Neural progenitor cell (in vitro differentiated cells): Measurements from ENCODE around the gene PSKH1. TPM values are rescaled to one million over a fixed set of nuclear protein-coding genes. Genes with fewer than 3 reads are reported as not detected.

ENCODE experiments used
- DNase-seq: peaks from one replicate; pipeline ENCODE4 v3.0.0-alpha.2; 2016; ENCODE audit warnings: low spot score
- H2AFZ ChIP-seq: fragments of 200-600 bp; sonication (generic); replicated peaks from 2 replicates; pipeline ENCODE4 v1.6.1; 2016; ENCODE audit warnings: antibody characterized with exemption
- H3F3A ChIP-seq: fragments of 200-600 bp; sonication (generic); 2 replicates; pipeline ENCODE4 v1.6.1; 2016; ENCODE audit warnings: antibody characterized with exemption, low read depth
- H3K27ac ChIP-seq: fragments of 200-600 bp; sonication (generic); 2 replicates; pipeline ENCODE4 v1.5.1; 2016; ENCODE audit warnings: mild to moderate bottlenecking
- H3K27me3 ChIP-seq: fragments of 200-600 bp; sonication (generic); 2 replicates; pipeline ENCODE4 v1.6.1; 2016; ENCODE audit warnings: mild to moderate bottlenecking, moderate library complexity
- H3K36me3 ChIP-seq: fragments of 200-600 bp; sonication (generic); 2 replicates; pipeline ENCODE4 v1.5.1; 2016
- H3K4me1 ChIP-seq: fragments of 200-600 bp; sonication (generic); 2 replicates; pipeline ENCODE4 v1.6.1; 2016; ENCODE audit warnings: mixed run types
- H3K4me2 ChIP-seq: fragments of 200-600 bp; sonication (generic); 2 replicates; pipeline ENCODE4 v1.6.1; 2016
- H3K4me3 ChIP-seq: fragments of 200-600 bp; sonication (generic); 2 replicates; pipeline ENCODE4 v1.5.1; 2016
- H3K79me2 ChIP-seq: fragments of 200-600 bp; sonication (generic); 2 replicates; pipeline ENCODE4 v1.6.1; 2016; ENCODE audit warnings: low read depth
- H3K9ac ChIP-seq: fragments of 200-600 bp; sonication (generic); 2 replicates; pipeline ENCODE4 v1.6.1; 2016
- H3K9me3 ChIP-seq: fragments of 200-600 bp; sonication (generic); 2 replicates; pipeline ENCODE4 v1.5.1; 2016; ENCODE audit warnings: low read depth
- H4K20me1 ChIP-seq: fragments of 200-600 bp; sonication (generic); 2 replicates; pipeline ENCODE4 v1.6.1; 2016; ENCODE audit warnings: low read depth
- H3K27ac Mint-ChIP-seq: 3 replicates; pipeline ENCODE4 v1.8.0; 2021; ENCODE audit warnings: mixed read lengths
- H3K27me3 Mint-ChIP-seq: 2 replicates; pipeline ENCODE4 v1.8.0; 2022; ENCODE audit warnings: low read depth, mild to moderate bottlenecking, inconsistent platforms, moderate library complexity, mixed read lengths; ENCODE audit not compliant: insufficient read depth
- H3K36me3 Mint-ChIP-seq: 3 replicates; pipeline ENCODE4 v1.8.0; 2021; ENCODE audit warnings: mixed read lengths
- H3K4me1 Mint-ChIP-seq: 3 replicates; pipeline ENCODE4 v1.8.0; 2021; ENCODE audit warnings: mixed read lengths
- H3K4me3 Mint-ChIP-seq: 3 replicates; pipeline ENCODE4 v1.8.0; 2021; ENCODE audit warnings: mild to moderate bottlenecking, moderate library complexity, mixed read lengths
- H3K9me3 Mint-ChIP-seq: 3 replicates; pipeline ENCODE4 v1.8.0; 2020; ENCODE audit warnings: mixed read lengths
- EZH2 ChIP-seq: fragments of 200-600 bp; sonication (generic); IDR thresholded peaks from 2 replicates; pipeline ENCODE4 v1.6.1; 2017; ENCODE audit warnings: antibody characterized with exemption, mild to moderate bottlenecking, moderate library complexity
- EZH2phosphoT487 ChIP-seq: fragments of 200-600 bp; sonication (generic); IDR thresholded peaks from 2 replicates; pipeline ENCODE4 v1.6.1; 2017; ENCODE audit warnings: antibody characterized with exemption
- total RNA-seq: library from RNA; depleted of rRNA; stranded (reverse); fragments of >200 nt; gene quantifications from 2 replicates; pipeline ENCODE4 v1.2.3, GENCODE V29; 2015; ENCODE audit warnings: low replicate concordance
- TF ChIP-seq, protein P1 (sequence below): fragments of 200-600 bp; sonication (generic); IDR thresholded peaks from 2 replicates; pipeline ENCODE4 v1.5.1; 2017; ENCODE audit warnings: antibody characterized with exemption, mild to moderate bottlenecking

PSKH1 gene
- total RNA-seq, 1 donor from 2014 or later = 13.1 TPM

- no peaks in the 10 kb centered on the region for H3K9me3 ChIP-seq
- TF ChIP-seq EZH2phosphoT487 = no peak
- H3K9me3 Mint-ChIP-seq = no peaks in the 10 kb centered on the region
- H3K4me2 ChIP-seq = no peak overlapping the region
- H2AFZ ChIP-seq = no peak overlapping the region
- H3K4me3 Mint-ChIP-seq = no peak overlapping the region
- DNase-seq = no peak
- peaks cover 5% of the 10 kb centered on the region for H4K20me1 ChIP-seq
- H3K4me3 ChIP-seq = no peak overlapping the region
- peaks cover 11% of the 10 kb centered on the region for H3K4me1 Mint-ChIP-seq
- no peak overlapping the region for H3K9ac ChIP-seq
- H3K27me3 ChIP-seq = peaks cover 12% of the 10 kb centered on the region
- no peaks in the 10 kb centered on the region for H3K79me2 ChIP-seq
- H3K4me1 ChIP-seq = peaks cover 14% of the 10 kb centered on the region
- H3K27me3 Mint-ChIP-seq = peaks cover 7% of the 10 kb centered on the region
- no peak overlapping the region for H3K27ac Mint-ChIP-seq
- H3F3A ChIP-seq = peaks cover 15% of the 10 kb centered on the region
- no peaks in the 10 kb centered on the region for H3K36me3 Mint-ChIP-seq
- no peak overlapping the region for H3K27ac ChIP-seq
- H3K36me3 ChIP-seq = no peaks in the 10 kb centered on the region
Measured at GRCh38 chr16:67963292-67963661, 70.2 kb downstream of the PSKH1 start.

- Histone ChIP-seq H3K4me1 (peaks cover 14% of the 10 kb centered on the region), H3F3A (peaks cover 19% of the 10 kb centered on the region), H3K27ac (no peak overlapping the region), H3K27me3 (peaks cover 17% of the 10 kb centered on the region), H2AFZ (no peak overlapping the region), H3K4me2 (no peak overlapping the region), H3K36me3 (no peaks in the 10 kb centered on the region), H3K9ac (no peak overlapping the region), H4K20me1 (peaks cover 5% of the 10 kb centered on the region), H3K9me3 (no peaks in the 10 kb centered on the region), H3K79me2 (no peaks in the 10 kb centered on the region), H3K4me3 (no peak overlapping the region)
- no peak overlapping the region for H3K27ac Mint-ChIP-seq
- H3K36me3 Mint-ChIP-seq = no peaks in the 10 kb centered on the region
- H3K27me3 Mint-ChIP-seq = peaks cover 8% of the 10 kb centered on the region
- H3K4me3 Mint-ChIP-seq = no peak overlapping the region
- peaks cover 11% of the 10 kb centered on the region for H3K4me1 Mint-ChIP-seq
- TF ChIP-seq EZH2phosphoT487 (no peak), EZH2 (no peak)
- TF ChIP-seq, protein P1, sequence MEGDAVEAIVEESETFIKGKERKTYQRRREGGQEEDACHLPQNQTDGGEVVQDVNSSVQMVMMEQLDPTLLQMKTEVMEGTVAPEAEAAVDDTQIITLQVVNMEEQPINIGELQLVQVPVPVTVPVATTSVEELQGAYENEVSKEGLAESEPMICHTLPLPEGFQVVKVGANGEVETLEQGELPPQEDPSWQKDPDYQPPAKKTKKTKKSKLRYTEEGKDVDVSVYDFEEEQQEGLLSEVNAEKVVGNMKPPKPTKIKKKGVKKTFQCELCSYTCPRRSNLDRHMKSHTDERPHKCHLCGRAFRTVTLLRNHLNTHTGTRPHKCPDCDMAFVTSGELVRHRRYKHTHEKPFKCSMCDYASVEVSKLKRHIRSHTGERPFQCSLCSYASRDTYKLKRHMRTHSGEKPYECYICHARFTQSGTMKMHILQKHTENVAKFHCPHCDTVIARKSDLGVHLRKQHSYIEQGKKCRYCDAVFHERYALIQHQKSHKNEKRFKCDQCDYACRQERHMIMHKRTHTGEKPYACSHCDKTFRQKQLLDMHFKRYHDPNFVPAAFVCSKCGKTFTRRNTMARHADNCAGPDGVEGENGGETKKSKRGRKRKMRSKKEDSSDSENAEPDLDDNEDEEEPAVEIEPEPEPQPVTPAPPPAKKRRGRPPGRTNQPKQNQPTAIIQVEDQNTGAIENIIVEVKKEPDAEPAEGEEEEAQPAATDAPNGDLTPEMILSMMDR = no peak
- no peak for DNase-seq
- H3K9me3 Mint-ChIP-seq = no peaks in the 10 kb centered on the region
Measured at GRCh38 chr16:67963662-67964321, 70.7 kb downstream of the PSKH1 start.

GRCh38 chr16:67964477-67965131, 71.5 kb downstream of the PSKH1 start:
- H3K4me3 Mint-ChIP-seq = no peak overlapping the region
- H3K4me2 ChIP-seq = no peak overlapping the region

More at GRCh38 chr16:67964477-67965131, 71.5 kb downstream of the PSKH1 start:
- Mint-ChIP-seq H3K27ac (no peak overlapping the region), H3K4me1 (peaks cover 15% of the 10 kb centered on the region), H3K36me3 (no peaks in the 10 kb centered on the region), H3K27me3 (peaks cover 14% of the 10 kb centered on the region), H3K9me3 (no peaks in the 10 kb centered on the region)
- no peak overlapping the region for H3K4me3 ChIP-seq
- no peaks in the 10 kb centered on the region for H3K36me3 ChIP-seq
- peaks cover 21% of the 10 kb centered on the region for H3F3A ChIP-seq
- no peaks in the 10 kb centered on the region for H3K9me3 ChIP-seq
- H3K27me3 ChIP-seq = peaks cover 20% of the 10 kb centered on the region
- H3K9ac ChIP-seq = no peak overlapping the region
- H3K79me2 ChIP-seq = no peaks in the 10 kb centered on the region
- H4K20me1 ChIP-seq = peaks cover 5% of the 10 kb centered on the region
- no peak overlapping the region for H2AFZ ChIP-seq
- H3K4me1 ChIP-seq = peaks cover 14% of the 10 kb centered on the region
- TF ChIP-seq, protein P1 = no peak
- TF ChIP-seq EZH2 = no peak
- TF ChIP-seq EZH2phosphoT487 = no peak
- no peak for DNase-seq
- H3K27ac ChIP-seq = no peak overlapping the region
